H1 (cell line): ENCODE results near the gene ORMDL3. TPM values are rescaled to one million over a fixed set of nuclear protein-coding genes. Genes with fewer than 3 reads are reported as not detected.

ENCODE experiments used
- CEBPB ChIP-seq: IDR thresholded peaks from 2 replicates; pipeline ENCODE4 v1.6.1; 2012; ENCODE audit warnings: low read depth, low read length
- CHD2 ChIP-seq: IDR thresholded peaks from 2 replicates; pipeline ENCODE4 v1.6.1; 2012; ENCODE audit warnings: low read length, improper control_type of control experiment
- FOSL1 ChIP-seq: IDR thresholded peaks from 2 replicates; pipeline ENCODE4 v1.6.1; 2011; ENCODE audit warnings: mild to moderate bottlenecking, low read depth, low read length, moderate library complexity; ENCODE audit not compliant: insufficient read depth
- GABPA ChIP-seq: IDR thresholded peaks from 2 replicates; pipeline ENCODE4 v1.6.1; 2011; ENCODE audit warnings: mild to moderate bottlenecking, low read length, moderate library complexity, borderline replicate concordance; ENCODE audit not compliant: insufficient read depth
- JUN ChIP-seq: IDR thresholded peaks from 2 replicates; pipeline ENCODE4 v1.6.1; 2011; ENCODE audit warnings: low read depth, mild to moderate bottlenecking, improper control_type of control experiment, low read length
- RXRA ChIP-seq: IDR thresholded peaks from 2 replicates; pipeline ENCODE4 v1.6.1; 2011; ENCODE audit warnings: low read depth, mild to moderate bottlenecking, low read length, moderate library complexity; ENCODE audit not compliant: insufficient read depth
- SIX5 ChIP-seq: IDR thresholded peaks from 2 replicates; pipeline ENCODE4 v1.6.1; 2011; ENCODE audit warnings: mild to moderate bottlenecking, low read depth, low read length
- SP1 ChIP-seq: IDR thresholded peaks from 2 replicates; pipeline ENCODE4 v1.6.1; 2011; ENCODE audit warnings: low read depth, low read length
- TCF12 ChIP-seq: IDR thresholded peaks from 2 replicates; pipeline ENCODE4 v1.6.1; 2011; ENCODE audit warnings: low read depth, mild to moderate bottlenecking, low read length
- polyA plus RNA-seq, 7 experiments: library from polyadenylated mRNA; depleted of rRNA in 3 of 7; stranded (reverse) in 5 of 7; unstranded in 2 of 7; fragments of >200 nt in 5 of 7; fragments of 200-250 nt in 2 of 7; gene quantifications; 1 replicate in 5 of 7; 2 replicates in 1 of 7; 4 replicates in 1 of 7; pipeline versions ENCODE4 v1.2.1 to v1.2.3, GENCODE V29; 2011 to 2013; ENCODE audit warnings: missing spikeins in 2 of 7, mixed read lengths in 2 of 7
- total RNA-seq: library from RNA; stranded (reverse); fragmentation: NEBNext Ultra II Directional; extraction: Animal tissue kit (Norgen Biotek cat#: 25700); gene quantifications from 2 replicates; pipeline ENCODE4 v1.2.1, GENCODE V29; 2021
- TF ChIP-seq, protein P1 (sequence below): IDR thresholded peaks from 2 replicates; pipeline ENCODE4 v1.6.1; 2012; ENCODE audit warnings: inconsistent platforms

ORMDL3 gene
- total and polyA plus RNA-seq, 2 of the 8 experiments (the other 6 are each of a cell fraction or from before 2014, with no cell fraction given) = 50.4 to 108 TPM

DNA sequence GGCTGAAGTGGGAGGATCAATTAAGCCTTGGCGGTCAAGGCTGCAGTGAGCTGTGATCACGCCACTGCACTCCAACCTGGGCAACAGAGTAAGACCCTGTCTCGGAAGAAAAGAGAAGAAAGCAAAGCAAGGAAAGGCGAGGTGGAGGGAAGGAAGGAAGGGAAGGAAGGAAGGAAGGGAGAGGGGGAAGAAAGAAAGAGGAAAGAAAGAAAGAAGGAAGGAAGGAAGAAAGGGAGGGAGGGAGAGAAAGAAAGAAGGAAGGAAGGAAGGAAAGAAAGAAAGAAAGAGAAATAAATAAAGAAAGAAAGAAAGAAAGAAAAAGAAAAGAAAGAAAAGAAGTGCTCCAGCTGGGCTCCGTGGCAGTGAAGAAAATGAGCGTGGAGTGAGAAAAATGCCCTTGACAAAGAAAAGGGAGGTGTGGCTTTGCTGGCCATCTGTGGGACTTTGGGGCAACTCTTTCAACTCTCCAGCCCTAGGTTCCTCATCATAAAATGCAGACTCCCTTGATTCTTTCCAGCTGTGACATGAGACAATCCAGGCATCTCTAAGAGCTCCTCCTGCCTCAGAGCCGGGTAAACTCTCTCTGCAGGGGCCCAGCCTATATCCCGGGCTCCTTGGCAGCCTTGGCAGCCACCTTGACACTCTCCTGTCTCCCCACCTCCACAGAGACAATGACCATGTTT lies 37.8 kb upstream of the ORMDL3 start (continued):
- TF ChIP-seq, protein P1, sequence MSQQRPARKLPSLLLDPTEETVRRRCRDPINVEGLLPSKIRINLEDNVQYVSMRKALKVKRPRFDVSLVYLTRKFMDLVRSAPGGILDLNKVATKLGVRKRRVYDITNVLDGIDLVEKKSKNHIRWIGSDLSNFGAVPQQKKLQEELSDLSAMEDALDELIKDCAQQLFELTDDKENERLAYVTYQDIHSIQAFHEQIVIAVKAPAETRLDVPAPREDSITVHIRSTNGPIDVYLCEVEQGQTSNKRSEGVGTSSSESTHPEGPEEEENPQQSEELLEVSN = no peak
- TF ChIP-seq TCF12 (no peak), CEBPB (no peak), GABPA (no peak), RXRA (no peak), FOSL1 (no peak), SP1 (no peak), CHD2 (no peak), JUN (no peak), SIX5 (no peak)
